IMR-90 (cell line): ENCODE data around the gene LYPD6B. TPM values are rescaled to one million over a fixed set of nuclear protein-coding genes. Genes with fewer than 3 reads are reported as not detected.

Experiments used
- ATAC-seq: fragments of 200-7000 bp; cut with Tn5 transposase; 2 replicates; pipeline ENCODE4 v1.9.1; 2020; ENCODE audit warnings: low read depth, mild to moderate bottlenecking, moderate library complexity
- BruUV-seq: library from RNA; stranded (reverse); fragments of 400-500 nt; replicated peaks from 2 replicates; lab custom pipeline; 2021; lab: Mats Ljungman, UMichigan
- CTCF ChIA-PET: fragments of 300-600 bp; formaldehyde crosslinking; extraction: SDS; loops from one replicate; lab custom pipeline; 2021; ENCODE audit warnings: antibody characterized with exemption; lab: Yijun Ruan, JAX
- POLR2A ChIA-PET: fragments of 300-600 bp; sonication (Branson Sonifier 250); formaldehyde crosslinking; loops from one replicate; lab custom pipeline; 2022; ENCODE audit warnings: antibody characterized with exemption; ENCODE audit not compliant: unreplicated experiment; lab: Charles Lee
- DNase-seq: peaks from one replicate; pipeline ENCODE4 v3.0.0; 2013
- H2AFZ ChIP-seq: replicated peaks from 2 replicates; pipeline ENCODE3; 2013; ENCODE audit warnings: low read length, mild to moderate bottlenecking; ENCODE audit not compliant: poor library complexity
- H2AK5ac ChIP-seq: 2 replicates; pipeline ENCODE4 v1.6.1; 2013; ENCODE audit warnings: low read depth, low read length, inconsistent platforms
- H2AK9ac ChIP-seq: replicated peaks from 2 replicates; pipeline ENCODE3; 2013; ENCODE audit warnings: mild to moderate bottlenecking, low read depth, low read length, moderate library complexity; ENCODE audit not compliant: poor library complexity
- H2BK120ac ChIP-seq: 2 replicates; pipeline ENCODE4 v1.6.1; 2013; ENCODE audit warnings: low read depth, low read length, inconsistent platforms
- H2BK15ac ChIP-seq: 3 replicates; pipeline ENCODE4 v1.6.1; 2013; ENCODE audit warnings: low read depth, low read length, inconsistent platforms
- H2BK20ac ChIP-seq: 2 replicates; pipeline ENCODE4 v1.6.1; 2013; ENCODE audit warnings: low read depth, mild to moderate bottlenecking, inconsistent platforms, low read length, moderate library complexity
- H2BK5ac ChIP-seq: 2 replicates; pipeline ENCODE4 v1.6.1; 2013; ENCODE audit warnings: mild to moderate bottlenecking, low read depth, low read length, inconsistent platforms; ENCODE audit not compliant: poor library complexity, severe bottlenecking
- H3K14ac ChIP-seq: replicated peaks from 2 replicates; pipeline ENCODE4 v1.6.1; 2013; ENCODE audit warnings: low read depth, low read length, inconsistent platforms
- H3K18ac ChIP-seq: 2 replicates; pipeline ENCODE4 v1.6.1; 2013; ENCODE audit warnings: low read depth, low read length, control low read depth
- H3K23ac ChIP-seq: 2 replicates; pipeline ENCODE4 v1.6.1; 2013; ENCODE audit warnings: low read depth, low read length, inconsistent platforms
- H3K27ac ChIP-seq: 2 replicates; pipeline ENCODE4 v1.5.1; 2013; ENCODE audit warnings: mild to moderate bottlenecking, control low read depth, low read length; ENCODE audit not compliant: insufficient read depth
- H3K27me3 ChIP-seq: 2 replicates; pipeline ENCODE4 v1.6.1; 2013; ENCODE audit warnings: low read length; ENCODE audit not compliant: control insufficient read depth, insufficient read depth
- H3K36me3 ChIP-seq: 2 replicates; pipeline ENCODE4 v1.6.1; 2013; ENCODE audit warnings: low read length, mixed read lengths; ENCODE audit not compliant: control insufficient read depth, insufficient read depth
- H3K4ac ChIP-seq: 2 replicates; pipeline ENCODE4 v1.6.1; 2013; ENCODE audit warnings: low read depth, low read length, inconsistent platforms
- H3K4me1 ChIP-seq: 2 replicates; pipeline ENCODE4 v1.6.1; 2013; ENCODE audit warnings: low read length, mixed read lengths; ENCODE audit not compliant: control insufficient read depth, insufficient read depth
- H3K4me2 ChIP-seq: 2 replicates; pipeline ENCODE4 v1.6.1; 2013; ENCODE audit warnings: low read depth, mild to moderate bottlenecking, control low read depth, low read length, moderate library complexity
- H3K4me3 ChIP-seq: 2 replicates; pipeline ENCODE4 v1.5.1; 2013; ENCODE audit warnings: low read depth, mild to moderate bottlenecking, control low read depth, low read length, moderate library complexity; ENCODE audit not compliant: insufficient read depth
- H3K56ac ChIP-seq: 2 replicates; pipeline ENCODE4 v1.6.1; 2013; ENCODE audit warnings: low read length, inconsistent platforms; ENCODE audit not compliant: insufficient read depth; ENCODE audit errors: extremely low read depth
- H3K79me1 ChIP-seq, 2 experiments: 2 replicates each; pipeline ENCODE4 v1.6.1; 2013; ENCODE audit warnings: low read length in 2 of 2, inconsistent platforms in 1 of 2, low read depth in 1 of 2
- H3K9ac ChIP-seq: 2 replicates; pipeline ENCODE4 v1.6.1; 2013; ENCODE audit warnings: low read depth, low read length, control low read depth
- H3K9me1 ChIP-seq: 2 replicates; pipeline ENCODE4 v1.6.1; 2013; ENCODE audit warnings: low read length, inconsistent platforms; ENCODE audit not compliant: insufficient read depth
- H3K9me3 ChIP-seq: 2 replicates; pipeline ENCODE4 v1.6.1; 2013; ENCODE audit warnings: low read length; ENCODE audit not compliant: control insufficient read depth, insufficient read depth
- H4K20me1 ChIP-seq: 2 replicates; pipeline ENCODE4 v1.6.1; 2013; ENCODE audit warnings: low read length, inconsistent platforms; ENCODE audit not compliant: insufficient read depth
- H4K5ac ChIP-seq: 2 replicates; pipeline ENCODE4 v1.6.1; 2013; ENCODE audit warnings: mild to moderate bottlenecking, low read depth, low read length, control low read depth
- H4K8ac ChIP-seq, 2 experiments: 2 replicates each; pipeline ENCODE4 v1.6.1; 2013; ENCODE audit warnings: low read depth in 2 of 2, low read length in 2 of 2, control low read depth in 1 of 2, inconsistent platforms in 1 of 2
- H4K91ac ChIP-seq: 2 replicates; pipeline ENCODE4 v1.6.1; 2013; ENCODE audit warnings: low read depth, low read length, inconsistent platforms; ENCODE audit not compliant: insufficient read depth
- BHLHE40 ChIP-seq: fragments of 150-350 bp; IDR thresholded peaks from 2 replicates; pipeline ENCODE4 v1.6.1; 2016; ENCODE audit warnings: mild to moderate bottlenecking, low read depth, low read length
- CTCF ChIP-seq: conservative IDR thresholded peaks from 2 replicates; pipeline ENCODE4 v1.5.1; 2012; ENCODE audit warnings: mild to moderate bottlenecking, low read depth, low read length, improper control_type of control experiment
- MAZ ChIP-seq: IDR thresholded peaks from 2 replicates; pipeline ENCODE4 v1.6.1; 2012; ENCODE audit warnings: low read depth, mild to moderate bottlenecking, low read length, improper control_type of control experiment, moderate library complexity, borderline replicate concordance
- RFX5 ChIP-seq: IDR thresholded peaks from 2 replicates; pipeline ENCODE4 v1.8.0; 2012; ENCODE audit warnings: low read depth, mild to moderate bottlenecking, low read length, moderate library complexity
- SMC3 ChIP-seq: fragments of 150-350 bp; IDR thresholded peaks from 2 replicates; pipeline ENCODE4 v1.6.1; 2016; ENCODE audit warnings: low read depth, mild to moderate bottlenecking, antibody characterized with exemption, low read length, moderate library complexity
- WGBS, 2 experiments: methylation state at CpG; one replicate each; pipeline versions ENCODE4 v1.1.5 to v1.1.7; 2013; ENCODE audit warnings: missing lambda C conversion rate in 2 of 2; ENCODE audit not compliant: insufficient read length in 1 of 2; ENCODE audit errors: extremely low coverage in 2 of 2; 5-methylcytosine and 5-hydroxymethylcytosine counted together
- dilution Hi-C: fragments of 300-500 bp; cut with HindIII; formaldehyde crosslinking; loops from one replicate; pipeline ENCODE4 v1.14.3; 2018; ENCODE audit warnings: low sequenced_read_pairs; ENCODE audit not compliant: unreplicated experiment
- in situ Hi-C: fragments of 300-500 bp; cut with MboI; formaldehyde crosslinking; loops from 3 replicates; pipeline ENCODE4 v1.14.3; 2019; ENCODE audit warnings: low sequenced_read_pairs, inconsistent platforms, mixed read lengths
- intact Hi-C: fragments of 100-400 bp; cut with micrococcal nuclease; formaldehyde crosslinking; loops from 2 replicates; pipeline ENCODE4 v1.10.0; 2022
- polyA plus RNA-seq, 3 experiments: library from polyadenylated mRNA; depleted of rRNA; stranded (reverse); fragments of >200 nt; gene quantifications; 2 replicates each; pipeline ENCODE4 v1.2.3, GENCODE V29; 2012; ENCODE audit warnings: low replicate concordance in 1 of 3
- total RNA-seq: library from RNA; depleted of rRNA; stranded (reverse); fragments of >200 nt; gene quantifications from 2 replicates; pipeline ENCODE4 v1.2.3, GENCODE V29; 2012

The LYPD6B gene
- total and polyA plus RNA-seq, 2 of the 4 experiments (the other 2 are of a cell fraction): 0.05 TPM; not detected in 1

GRCh38 chr2:149112713-149113112 is 74.2 kb downstream of the LYPD6B start:
- Histone ChIP-seq H2BK20ac (no peak overlapping the region), H3K27me3 (no peaks in the 10 kb centered on the region), H2AK9ac (no peak overlapping the region), H2BK5ac (no peak overlapping the region), H3K4ac (no peak overlapping the region), H3K9me1 (no peaks in the 10 kb centered on the region), H3K23ac (no peak overlapping the region), H3K9me3 (no peaks in the 10 kb centered on the region), H3K18ac (no peak overlapping the region), H3K79me1 (no peaks in the 10 kb centered on the region), H3K4me1 (no peaks in the 10 kb centered on the region), H4K8ac (no peak overlapping the region), H2BK120ac (no peak overlapping the region), H3K4me2 (no peak overlapping the region), H4K5ac (no peak overlapping the region), H3K4me3 (no peak overlapping the region), H2AK5ac (no peak overlapping the region), H3K14ac (no peak overlapping the region), H4K20me1 (no peaks in the 10 kb centered on the region), H3K9ac (no peak overlapping the region), H3K36me3 (no peaks in the 10 kb centered on the region), H3K27ac (no peak overlapping the region), H2BK15ac (no peak overlapping the region), H4K91ac (no peak overlapping the region), H3K56ac (no peak overlapping the region), H2AFZ (no peak overlapping the region)
- in situ Hi-C loops (no loop called here), dilution Hi-C loops (no loop called here), intact Hi-C loops (no loop called here)
- DNase-seq (no peak), ATAC-seq (no peak)
- TF ChIP-seq SMC3: no peak
- no peak for TF ChIP-seq CTCF
- TF ChIP-seq RFX5: no peak
- no peak for TF ChIP-seq MAZ
- TF ChIP-seq BHLHE40: no peak
- no TSS peak for BruUV-seq
- POLR2A ChIA-PET: no interaction called here
- no CpG with 5 or more reads among the region's 2 CpGs for WGBS, 2 experiments
- CTCF ChIA-PET: no interaction called here
